BE2C (cell line): ENCODE measurements around the gene RPL37A. TPM values are rescaled to one million over a fixed set of nuclear protein-coding genes. Genes with fewer than 3 reads are reported as not detected.
A peak's percentile ranks its signal among the peaks of the same experiment; 100 is the strongest.

ENCODE experiments used
- DNase-seq: peaks from one replicate; pipeline ENCODE4 v3.0.0-alpha.2; 2020
- H3K27me3 ChIP-seq: fragments of 250-450 bp; sonication (Bioruptor Pico); 2 replicates; pipeline ENCODE4 v1.5.1; 2020; ENCODE audit warnings: mild to moderate bottlenecking
- H3K36me3 ChIP-seq: fragments of 250-450 bp; sonication (Bioruptor Pico); 2 replicates; pipeline ENCODE4 v1.5.1; 2020; ENCODE audit warnings: mild to moderate bottlenecking
- H3K4me1 ChIP-seq: fragments of 250-450 bp; sonication (Bioruptor Pico); 2 replicates; pipeline ENCODE4 v1.5.1; 2020
- H3K4me3 ChIP-seq: 2 replicates; pipeline ENCODE4 v1.5.1; 2011; ENCODE audit warnings: low read depth, low read length
- H3K9me3 ChIP-seq: fragments of 250-450 bp; sonication (Bioruptor Pico); 2 replicates; pipeline ENCODE4 v1.5.1; 2020
- polyA plus RNA-seq: library from polyadenylated mRNA; unstranded; fragments of >200 nt; gene quantifications from one replicate; pipeline ENCODE4 v1.2.1, GENCODE V29; 2012; ENCODE audit warnings: low read depth, missing spikeins; ENCODE audit not compliant: insufficient read length, insufficient read depth
- TF ChIP-seq, protein P1 (sequence below): IDR thresholded peaks from 2 replicates; pipeline ENCODE4 v1.5.1; 2012; ENCODE audit warnings: mild to moderate bottlenecking, low read depth, low read length

RPL37A gene
- 3,146 TPM for polyA plus RNA-seq

DNA sequence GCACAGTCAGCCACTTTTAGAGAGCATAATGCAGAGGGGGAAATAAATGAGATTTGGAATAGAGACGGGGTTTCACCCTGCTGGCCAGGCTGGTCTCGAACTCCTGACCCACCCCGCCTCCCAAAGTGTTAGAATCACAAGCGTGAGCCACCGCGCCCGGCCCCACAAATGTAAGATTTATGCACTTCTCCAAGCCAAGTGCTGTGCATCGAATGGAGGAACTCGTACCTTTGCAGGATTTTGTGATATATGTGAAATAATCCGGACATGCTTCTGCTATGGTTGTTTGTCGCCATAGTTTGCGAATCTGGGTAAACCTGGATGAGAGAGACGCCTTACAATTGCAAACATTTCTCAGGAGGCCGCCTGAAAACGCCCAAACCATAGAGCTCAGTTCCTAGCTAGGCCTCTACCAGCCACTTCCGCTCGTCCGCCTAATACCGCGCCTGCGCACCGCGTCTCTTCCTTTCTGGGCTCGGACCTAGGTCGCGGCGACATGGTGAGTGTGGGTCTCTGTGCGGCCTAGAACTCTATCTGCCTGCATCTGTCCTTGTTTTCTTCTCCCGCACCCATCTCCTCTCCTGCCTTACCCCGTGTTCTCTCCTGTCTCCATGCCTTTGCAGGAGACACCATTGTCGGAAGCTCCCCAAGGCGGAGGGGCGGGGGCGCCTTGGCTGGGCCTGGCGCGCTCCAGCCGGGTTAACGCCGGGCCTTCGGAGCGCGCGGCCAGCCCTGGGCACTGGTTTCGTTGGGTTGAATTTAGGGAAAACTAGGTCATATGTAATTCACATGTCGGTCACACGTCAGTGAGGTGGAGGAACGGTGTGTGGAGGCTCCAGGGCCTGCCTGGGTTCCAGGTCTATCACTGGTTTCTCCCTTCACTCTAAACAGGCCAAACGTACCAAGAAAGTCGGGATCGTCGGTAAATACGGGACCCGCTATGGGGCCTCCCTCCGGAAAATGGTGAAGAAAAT lies at the start of gene RPL37A:
RPL37A (plus strand) TSS at position 466 of the 974 bp plus-strand sequence; CDS start at position 497, 31 bp downstream.
- H3K36me3 ChIP-seq: peaks cover 48% of the 10 kb centered on the region
- no peaks in the 10 kb centered on the region for H3K9me3 ChIP-seq
- no peaks in the 10 kb centered on the region; the same call in 1 of the 2 replicates for H3K4me1 ChIP-seq
- peak within 1 kb of the TSS; percentile 99 for H3K4me3 ChIP-seq
- no peaks in the 10 kb centered on the region for H3K27me3 ChIP-seq
- TF ChIP-seq, protein P1, sequence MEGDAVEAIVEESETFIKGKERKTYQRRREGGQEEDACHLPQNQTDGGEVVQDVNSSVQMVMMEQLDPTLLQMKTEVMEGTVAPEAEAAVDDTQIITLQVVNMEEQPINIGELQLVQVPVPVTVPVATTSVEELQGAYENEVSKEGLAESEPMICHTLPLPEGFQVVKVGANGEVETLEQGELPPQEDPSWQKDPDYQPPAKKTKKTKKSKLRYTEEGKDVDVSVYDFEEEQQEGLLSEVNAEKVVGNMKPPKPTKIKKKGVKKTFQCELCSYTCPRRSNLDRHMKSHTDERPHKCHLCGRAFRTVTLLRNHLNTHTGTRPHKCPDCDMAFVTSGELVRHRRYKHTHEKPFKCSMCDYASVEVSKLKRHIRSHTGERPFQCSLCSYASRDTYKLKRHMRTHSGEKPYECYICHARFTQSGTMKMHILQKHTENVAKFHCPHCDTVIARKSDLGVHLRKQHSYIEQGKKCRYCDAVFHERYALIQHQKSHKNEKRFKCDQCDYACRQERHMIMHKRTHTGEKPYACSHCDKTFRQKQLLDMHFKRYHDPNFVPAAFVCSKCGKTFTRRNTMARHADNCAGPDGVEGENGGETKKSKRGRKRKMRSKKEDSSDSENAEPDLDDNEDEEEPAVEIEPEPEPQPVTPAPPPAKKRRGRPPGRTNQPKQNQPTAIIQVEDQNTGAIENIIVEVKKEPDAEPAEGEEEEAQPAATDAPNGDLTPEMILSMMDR: no peak; the same call in 1 of the 2 replicates
- peak; percentile 94 for DNase-seq

DNA sequence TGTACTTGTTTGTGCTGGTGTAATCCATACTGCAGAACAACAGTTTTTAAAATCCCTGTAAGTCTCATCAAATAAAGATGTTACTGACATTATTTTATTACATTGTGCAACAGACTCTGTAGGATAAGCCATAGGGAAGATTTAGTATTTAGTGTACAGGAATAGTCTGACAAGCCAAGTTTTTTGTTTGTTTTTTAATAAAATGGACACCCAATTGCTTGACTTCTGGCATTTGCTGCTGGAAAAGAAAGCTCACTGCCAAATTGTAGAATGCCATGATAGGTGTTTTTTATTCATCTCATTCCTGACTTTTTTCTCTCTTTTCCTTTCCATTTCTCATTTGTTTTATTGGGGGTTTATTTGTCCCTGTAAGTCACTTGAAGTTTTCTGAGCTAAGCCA lies 48.3 kb upstream of the RPL37A start:
- Histone ChIP-seq H3K9me3 (no peaks in the 10 kb centered on the region), H3K4me3 (no peak overlapping the region), H3K36me3 (peaks cover 9% of the 10 kb centered on the region), H3K27me3 (no peaks in the 10 kb centered on the region), H3K4me1 (no peaks in the 10 kb centered on the region)
- DNase-seq: no peak
- TF ChIP-seq, protein P1: no peak

DNA sequence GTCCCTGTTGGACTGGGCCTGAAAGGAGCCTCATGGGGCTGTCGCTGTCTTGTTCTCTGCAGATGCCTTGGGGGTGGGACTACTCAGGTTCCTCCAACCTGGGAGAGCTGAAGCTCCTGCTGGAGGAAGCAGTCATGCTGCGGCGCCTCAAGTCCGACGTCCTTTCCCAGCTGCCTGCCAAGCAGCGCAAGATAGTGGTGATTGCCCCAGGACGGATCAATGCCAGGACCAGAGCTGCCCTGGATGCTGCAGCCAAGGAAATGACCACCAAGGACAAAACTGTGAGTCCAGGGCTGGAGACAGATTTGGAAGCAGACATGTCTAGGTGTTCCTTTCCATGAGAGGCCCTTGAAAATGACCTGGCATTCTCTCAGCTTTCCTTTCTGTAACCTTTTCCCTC lies 47.9 kb upstream of the RPL37A start:
- Histone ChIP-seq H3K4me3 (no peak overlapping the region), H3K9me3 (no peaks in the 10 kb centered on the region), H3K27me3 (no peaks in the 10 kb centered on the region), H3K4me1 (no peaks in the 10 kb centered on the region), H3K36me3 (peaks cover 9% of the 10 kb centered on the region)
- TF ChIP-seq, protein P1: no peak
- DNase-seq: no peak

DNA sequence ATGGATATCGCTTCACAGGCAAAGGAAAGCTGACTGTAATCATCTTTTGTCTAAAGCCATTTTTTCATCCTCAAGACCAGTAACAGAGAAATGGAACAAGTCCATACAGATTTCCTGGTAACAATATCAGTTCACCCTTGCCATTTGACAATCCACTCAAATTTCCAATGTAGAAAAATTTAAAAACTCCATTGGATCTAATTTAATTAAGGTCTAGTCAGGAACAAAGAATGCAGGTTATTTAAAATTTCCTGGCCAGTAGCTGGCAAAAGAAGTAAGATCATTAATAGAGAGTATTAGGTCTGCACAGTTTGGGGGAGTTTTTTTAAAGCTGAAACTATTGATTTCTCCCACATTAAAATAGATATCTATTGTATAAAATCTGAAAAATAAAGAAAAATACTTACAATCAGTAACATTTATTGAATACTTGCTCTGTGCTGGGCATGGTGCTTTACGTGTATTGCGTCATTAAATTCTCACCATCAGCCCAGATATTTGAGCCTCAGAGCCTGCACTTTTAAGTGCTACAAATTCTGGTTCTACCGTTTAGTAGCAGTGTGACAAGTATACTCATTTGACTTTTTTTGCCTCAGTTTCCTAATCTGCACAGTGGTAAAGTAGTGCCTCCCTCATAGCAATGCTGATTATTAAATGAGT lies 44.6 kb upstream of the RPL37A start:
- Histone ChIP-seq H3K36me3 (peaks cover 7% of the 10 kb centered on the region), H3K4me3 (no peak overlapping the region), H3K27me3 (no peaks in the 10 kb centered on the region), H3K9me3 (no peaks in the 10 kb centered on the region), H3K4me1 (no peaks in the 10 kb centered on the region)
- DNase-seq: no peak
- TF ChIP-seq, protein P1: no peak

DNA sequence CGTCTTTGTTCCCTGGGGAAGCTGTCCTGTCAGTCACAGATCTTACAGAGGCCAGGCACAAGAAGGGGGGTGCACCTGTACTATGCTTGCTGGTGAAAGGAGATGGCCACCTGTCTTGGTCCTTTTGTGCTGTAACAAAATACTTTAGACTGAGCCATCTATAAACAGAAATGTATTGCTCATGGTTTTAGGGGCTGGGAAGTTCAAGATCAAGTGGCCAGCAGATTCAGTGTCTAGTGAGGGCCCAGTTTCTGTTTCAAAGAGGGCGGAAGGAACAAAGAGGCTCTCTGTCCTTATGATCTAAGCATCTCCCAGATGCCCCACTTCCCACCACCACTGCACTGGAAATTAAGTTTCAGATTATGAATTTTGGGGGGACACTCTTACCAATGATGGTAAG lies 35.5 kb upstream of the RPL37A start:
- no peak for DNase-seq
- no peaks in the 10 kb centered on the region for H3K36me3 ChIP-seq
- peaks cover 12% of the 10 kb centered on the region for H3K4me1 ChIP-seq
- no peak overlapping the region for H3K4me3 ChIP-seq
- TF ChIP-seq, protein P1: no peak
- H3K27me3 ChIP-seq: no peaks in the 10 kb centered on the region
- no peaks in the 10 kb centered on the region for H3K9me3 ChIP-seq
